ENCODE data around the gene ABCA5. TPM values are rescaled to one million over a fixed set of nuclear protein-coding genes. Genes with fewer than 3 reads are reported as not detected.

The ABCA5 gene
- total RNA-seq, 1 donor from 2014 or later: 7.7 TPM

- Mint-ChIP-seq H3K36me3 (ENCODE audit: low read depth) (no peaks in the 10 kb centered on the region), H3K27ac (ENCODE audit: unreplicated experiment) (no peak overlapping the region), H3K9me3 (ENCODE audit: low read depth) (no peaks in the 10 kb centered on the region), H3K4me3 (ENCODE audit: unreplicated experiment) (no peak overlapping the region), H3K4me1 (ENCODE audit: low read depth) (peaks cover 18% of the 10 kb centered on the region), H3K27me3 (ENCODE audit: low read depth) (no peaks in the 10 kb centered on the region)
- no peak for TF ChIP-seq CTCF (IDR thresholded peaks at IDR 0.05)
- no peak for DNase-seq (ENCODE audit: low spot score)
These were observed 55.9 kb downstream of the ABCA5 start for GRCh38 chr17:69271023-69271422.

- no peak for DNase-seq (ENCODE audit: low spot score)
- H3K4me3 Mint-ChIP-seq (ENCODE audit: unreplicated experiment): no peak overlapping the region
- peaks cover 18% of the 10 kb centered on the region for H3K4me1 Mint-ChIP-seq (ENCODE audit: low read depth)
- H3K27ac Mint-ChIP-seq (ENCODE audit: unreplicated experiment): peak overlapping the region; percentile 76
- no peaks in the 10 kb centered on the region for H3K36me3 Mint-ChIP-seq (ENCODE audit: low read depth)
- no peaks in the 10 kb centered on the region for H3K27me3 Mint-ChIP-seq (ENCODE audit: low read depth)
- peaks cover 3% of the 10 kb centered on the region for H3K9me3 Mint-ChIP-seq (ENCODE audit: low read depth)
- TF ChIP-seq CTCF (IDR thresholded peaks at IDR 0.05): no peak
These were observed 57.6 kb downstream of the ABCA5 start for GRCh38 chr17:69269131-69269998.

GRCh38 chr17:69268543-69269014 is 58.4 kb downstream of the ABCA5 start:
- peaks cover 18% of the 10 kb centered on the region for H3K4me1 Mint-ChIP-seq (ENCODE audit: low read depth)
- H3K4me3 Mint-ChIP-seq (ENCODE audit: unreplicated experiment): no peak overlapping the region
- no peak for TF ChIP-seq CTCF (IDR thresholded peaks at IDR 0.05)
- no peak for DNase-seq (ENCODE audit: low spot score)
- no peaks in the 10 kb centered on the region for H3K36me3 Mint-ChIP-seq (ENCODE audit: low read depth)
- no peaks in the 10 kb centered on the region for H3K27me3 Mint-ChIP-seq (ENCODE audit: low read depth)
- peaks cover 3% of the 10 kb centered on the region for H3K9me3 Mint-ChIP-seq (ENCODE audit: low read depth)
- H3K27ac Mint-ChIP-seq (ENCODE audit: unreplicated experiment): peak overlapping the region; percentile 64

GRCh38 chr17:69267219-69267618 is 59.7 kb downstream of the ABCA5 start:
- DNase-seq (ENCODE audit: low spot score): no peak
- Mint-ChIP-seq H3K36me3 (ENCODE audit: low read depth) (no peaks in the 10 kb centered on the region), H3K27me3 (ENCODE audit: low read depth) (no peaks in the 10 kb centered on the region), H3K9me3 (ENCODE audit: low read depth) (peaks cover 3% of the 10 kb centered on the region), H3K4me3 (ENCODE audit: unreplicated experiment) (no peak overlapping the region), H3K27ac (ENCODE audit: unreplicated experiment) (no peak overlapping the region), H3K4me1 (ENCODE audit: low read depth) (peaks cover 18% of the 10 kb centered on the region)
- TF ChIP-seq CTCF (IDR thresholded peaks at IDR 0.05): no peak

GRCh38 chr17:69265873-69266272 is 61.1 kb downstream of the ABCA5 start:
- no peak overlapping the region for H3K4me3 Mint-ChIP-seq (ENCODE audit: unreplicated experiment)
- no peak for TF ChIP-seq CTCF (IDR thresholded peaks at IDR 0.05)
- H3K36me3 Mint-ChIP-seq (ENCODE audit: low read depth): no peaks in the 10 kb centered on the region
- no peak overlapping the region for H3K27ac Mint-ChIP-seq (ENCODE audit: unreplicated experiment)
- H3K9me3 Mint-ChIP-seq (ENCODE audit: low read depth): peaks cover 3% of the 10 kb centered on the region
- H3K27me3 Mint-ChIP-seq (ENCODE audit: low read depth): no peaks in the 10 kb centered on the region
- peaks cover 18% of the 10 kb centered on the region for H3K4me1 Mint-ChIP-seq (ENCODE audit: low read depth)
- DNase-seq (ENCODE audit: low spot score): no peak

All from chondrocyte (in vitro differentiated cells).